WTC11 (cell line): ENCODE measurements around the gene GNS. TPM values are rescaled to one million over a fixed set of nuclear protein-coding genes. Genes with fewer than 3 reads are reported as not detected.

Experiments
- ATAC-seq: fragments of 200-7000 bp; cut with Tn5 transposase; 2 replicates; pipeline ENCODE4 v1.10.0; 2021; ENCODE audit warnings: mild to moderate bottlenecking, moderate library complexity
- CTCF ChIA-PET: fragments of 300-600 bp; sonication (Branson Sonifier 250); formaldehyde crosslinking; loops from one replicate; lab custom pipeline; 2021; ENCODE audit warnings: antibody characterized with exemption; lab: Charles Lee
- POLR2A ChIA-PET: fragments of 350-600 bp; sonication (Branson Sonifier 250); formaldehyde crosslinking; loops from one replicate; lab custom pipeline; 2021; ENCODE audit warnings: antibody characterized with exemption; lab: Charles Lee
- DNase-seq: peaks from one replicate; pipeline ENCODE4 v3.0.0; 2021; ENCODE audit warnings: low spot score
- H3K27ac Mint-ChIP-seq: 2 replicates; pipeline ENCODE4 v1.8.0; 2021; ENCODE audit warnings: mixed read lengths
- H3K27me3 Mint-ChIP-seq: 2 replicates; pipeline ENCODE4 v1.8.0; 2021; ENCODE audit warnings: low read depth, mild to moderate bottlenecking, moderate library complexity, mixed read lengths
- H3K36me3 Mint-ChIP-seq: 2 replicates; pipeline ENCODE4 v1.8.0; 2021; ENCODE audit warnings: mixed read lengths
- H3K4me1 Mint-ChIP-seq: 2 replicates; pipeline ENCODE4 v1.8.0; 2022; ENCODE audit warnings: mixed read lengths
- H3K4me3 Mint-ChIP-seq: 2 replicates; pipeline ENCODE4 v1.8.0; 2021; ENCODE audit warnings: mild to moderate bottlenecking, moderate library complexity, mixed read lengths
- H3K9me3 Mint-ChIP-seq: 2 replicates; pipeline ENCODE4 v1.8.0; 2021; ENCODE audit warnings: mixed read lengths
- CBFB ChIP-seq: sonication (generic); formaldehyde crosslinking; IDR thresholded peaks from 2 replicates; pipeline ENCODE4 v1.8.1; 2022; ENCODE audit warnings: mild to moderate bottlenecking, low read depth, missing genetic modification reagents
- GRHL2 ChIP-seq: fragments of 250-450 bp; sonication (Bioruptor Pico); IDR thresholded peaks from 2 replicates; pipeline ENCODE4 v1.8.0; 2022; ENCODE audit warnings: mild to moderate bottlenecking, moderate library complexity; ENCODE audit not compliant: insufficient replicate concordance, severe bottlenecking
- IRF2 ChIP-seq: sonication (generic); formaldehyde crosslinking; IDR thresholded peaks from 2 replicates; pipeline ENCODE4 v1.8.0; 2022; ENCODE audit warnings: low read depth, missing genetic modification reagents, borderline replicate concordance
- JAZF1 ChIP-seq: fragments of 250-450 bp; sonication (Bioruptor Pico); IDR thresholded peaks from 2 replicates; pipeline ENCODE4 v1.9.0; 2021; ENCODE audit warnings: moderate library complexity, mild to moderate bottlenecking, inconsistent platforms
- MXD4 ChIP-seq: fragments of 250-450 bp; sonication (Bioruptor Pico); IDR thresholded peaks from 2 replicates; pipeline ENCODE4 v1.8.0; 2021; ENCODE audit warnings: mild to moderate bottlenecking, moderate library complexity, borderline replicate concordance
- MYBL2 ChIP-seq: sonication (generic); formaldehyde crosslinking; IDR thresholded peaks from 2 replicates; pipeline ENCODE4 v1.8.1; 2023; ENCODE audit warnings: mild to moderate bottlenecking, moderate library complexity, missing genetic modification reagents
- NFATC4 ChIP-seq: fragments of 250-450 bp; sonication (Bioruptor Pico); IDR thresholded peaks from 2 replicates; pipeline ENCODE4 v1.9.0; 2021; ENCODE audit warnings: mild to moderate bottlenecking
- OVOL2 ChIP-seq: fragments of 250-450 bp; sonication (Bioruptor Pico); IDR thresholded peaks from 2 replicates; pipeline ENCODE4 v1.9.0; 2021; ENCODE audit warnings: mild to moderate bottlenecking, borderline replicate concordance
- PRRX2 ChIP-seq: fragments of 250-450 bp; sonication (Bioruptor Pico); IDR thresholded peaks from 2 replicates; pipeline ENCODE4 v1.8.0; 2021; ENCODE audit warnings: mild to moderate bottlenecking
- SMAD3 ChIP-seq: sonication (generic); formaldehyde crosslinking; IDR thresholded peaks from 2 replicates; pipeline ENCODE4 v1.8.0; 2022; ENCODE audit warnings: missing genetic modification reagents, mild to moderate bottlenecking, borderline replicate concordance
- TCF7 ChIP-seq: sonication (generic); formaldehyde crosslinking; IDR thresholded peaks from 2 replicates; pipeline ENCODE4 v1.8.0; 2022; ENCODE audit warnings: mild to moderate bottlenecking, low read depth, missing genetic modification reagents, moderate library complexity
- ZBTB21 ChIP-seq: sonication (generic); formaldehyde crosslinking; IDR thresholded peaks from 2 replicates; pipeline ENCODE4 v1.8.1; 2023; ENCODE audit warnings: mild to moderate bottlenecking, missing genetic modification reagents, borderline replicate concordance
- ZNF671 ChIP-seq: fragments of 250-450 bp; sonication (Bioruptor Pico); IDR thresholded peaks from 2 replicates; pipeline ENCODE4 v1.8.0; 2021; ENCODE audit warnings: mild to moderate bottlenecking
- total RNA-seq: library from RNA; stranded (reverse); gene quantifications from 3 replicates; pipeline ENCODE4 v1.2.3, GENCODE V29; 2021
- TF ChIP-seq, protein P1 (sequence below): sonication (generic); formaldehyde crosslinking; IDR thresholded peaks from 2 replicates; pipeline ENCODE4 v1.8.1; 2023; ENCODE audit warnings: mild to moderate bottlenecking, missing genetic modification reagents
- TF ChIP-seq, protein P2 (sequence below): sonication (generic); formaldehyde crosslinking; IDR thresholded peaks from 2 replicates; pipeline ENCODE4 v1.8.1; 2023; ENCODE audit warnings: mild to moderate bottlenecking, missing genetic modification reagents
- TF ChIP-seq, protein P3 (sequence below): sonication (generic); formaldehyde crosslinking; conservative IDR thresholded peaks from 2 replicates; pipeline ENCODE4 v1.8.1; 2023; ENCODE audit warnings: mild to moderate bottlenecking, low read depth, missing genetic modification reagents, moderate library complexity
- TF ChIP-seq, protein P4 (sequence below): sonication (generic); formaldehyde crosslinking; IDR thresholded peaks from 2 replicates; pipeline ENCODE4 v1.8.1; 2022; ENCODE audit warnings: low read depth, mild to moderate bottlenecking, moderate library complexity, missing genetic modification reagents, borderline replicate concordance
- TF ChIP-seq, protein P5 (sequence below): sonication (generic); formaldehyde crosslinking; IDR thresholded peaks from 2 replicates; pipeline ENCODE4 v1.8.0; 2023; ENCODE audit warnings: missing genetic modification reagents
- TF ChIP-seq, protein P6 (sequence below): sonication (generic); formaldehyde crosslinking; IDR thresholded peaks from 2 replicates; pipeline ENCODE4 v1.8.1; 2022; ENCODE audit warnings: low read depth, missing genetic modification reagents, borderline replicate concordance
- TF ChIP-seq, protein P7 (sequence below): sonication (generic); formaldehyde crosslinking; IDR thresholded peaks from 2 replicates; pipeline ENCODE4 v1.8.1; 2022; ENCODE audit warnings: mild to moderate bottlenecking, missing genetic modification reagents, moderate library complexity, borderline replicate concordance
- TF ChIP-seq, protein P8 (sequence below): fragments of 250-450 bp; sonication (Bioruptor Pico); IDR thresholded peaks from 2 replicates; pipeline ENCODE4 v1.8.0; 2021; ENCODE audit warnings: mild to moderate bottlenecking

The GNS gene
- total RNA-seq, 1 experiment from 2014 or later = 24.7 TPM

DNA sequence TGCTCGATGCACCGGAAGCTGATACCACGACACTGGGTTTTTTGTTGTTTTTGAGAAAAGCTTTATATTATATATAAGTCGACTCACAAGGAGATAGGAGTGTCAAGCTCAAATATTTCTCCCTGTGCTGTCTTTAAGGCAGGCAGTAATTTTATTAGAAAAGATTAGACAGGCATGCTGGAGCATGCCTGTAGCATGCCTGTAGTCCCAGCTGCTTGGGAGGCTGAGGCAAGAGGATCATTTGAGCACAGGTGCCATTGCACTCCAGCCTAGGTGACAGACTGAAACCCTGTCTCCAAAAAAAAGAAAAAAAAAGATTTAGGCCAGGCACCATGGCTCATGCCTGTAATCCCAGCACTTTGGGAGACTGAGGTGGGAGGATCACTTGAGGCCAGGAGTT, 51.8 kb downstream of the GNS start (continued):
- TF ChIP-seq, protein P1, sequence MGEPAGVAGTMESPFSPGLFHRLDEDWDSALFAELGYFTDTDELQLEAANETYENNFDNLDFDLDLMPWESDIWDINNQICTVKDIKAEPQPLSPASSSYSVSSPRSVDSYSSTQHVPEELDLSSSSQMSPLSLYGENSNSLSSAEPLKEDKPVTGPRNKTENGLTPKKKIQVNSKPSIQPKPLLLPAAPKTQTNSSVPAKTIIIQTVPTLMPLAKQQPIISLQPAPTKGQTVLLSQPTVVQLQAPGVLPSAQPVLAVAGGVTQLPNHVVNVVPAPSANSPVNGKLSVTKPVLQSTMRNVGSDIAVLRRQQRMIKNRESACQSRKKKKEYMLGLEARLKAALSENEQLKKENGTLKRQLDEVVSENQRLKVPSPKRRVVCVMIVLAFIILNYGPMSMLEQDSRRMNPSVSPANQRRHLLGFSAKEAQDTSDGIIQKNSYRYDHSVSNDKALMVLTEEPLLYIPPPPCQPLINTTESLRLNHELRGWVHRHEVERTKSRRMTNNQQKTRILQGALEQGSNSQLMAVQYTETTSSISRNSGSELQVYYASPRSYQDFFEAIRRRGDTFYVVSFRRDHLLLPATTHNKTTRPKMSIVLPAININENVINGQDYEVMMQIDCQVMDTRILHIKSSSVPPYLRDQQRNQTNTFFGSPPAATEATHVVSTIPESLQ (CRISPR knock-in tag) = no peak
- TF ChIP-seq PRRX2 (CRISPR knock-in tag) = no peak
- TF ChIP-seq JAZF1 = no peak
- TF ChIP-seq ZNF671 (CRISPR knock-in tag) = no peak
- TF ChIP-seq, protein P2, sequence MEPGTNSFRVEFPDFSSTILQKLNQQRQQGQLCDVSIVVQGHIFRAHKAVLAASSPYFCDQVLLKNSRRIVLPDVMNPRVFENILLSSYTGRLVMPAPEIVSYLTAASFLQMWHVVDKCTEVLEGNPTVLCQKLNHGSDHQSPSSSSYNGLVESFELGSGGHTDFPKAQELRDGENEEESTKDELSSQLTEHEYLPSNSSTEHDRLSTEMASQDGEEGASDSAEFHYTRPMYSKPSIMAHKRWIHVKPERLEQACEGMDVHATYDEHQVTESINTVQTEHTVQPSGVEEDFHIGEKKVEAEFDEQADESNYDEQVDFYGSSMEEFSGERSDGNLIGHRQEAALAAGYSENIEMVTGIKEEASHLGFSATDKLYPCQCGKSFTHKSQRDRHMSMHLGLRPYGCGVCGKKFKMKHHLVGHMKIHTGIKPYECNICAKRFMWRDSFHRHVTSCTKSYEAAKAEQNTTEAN = no peak
- TF ChIP-seq SMAD3 (CRISPR knock-in tag) = no peak

DNA sequence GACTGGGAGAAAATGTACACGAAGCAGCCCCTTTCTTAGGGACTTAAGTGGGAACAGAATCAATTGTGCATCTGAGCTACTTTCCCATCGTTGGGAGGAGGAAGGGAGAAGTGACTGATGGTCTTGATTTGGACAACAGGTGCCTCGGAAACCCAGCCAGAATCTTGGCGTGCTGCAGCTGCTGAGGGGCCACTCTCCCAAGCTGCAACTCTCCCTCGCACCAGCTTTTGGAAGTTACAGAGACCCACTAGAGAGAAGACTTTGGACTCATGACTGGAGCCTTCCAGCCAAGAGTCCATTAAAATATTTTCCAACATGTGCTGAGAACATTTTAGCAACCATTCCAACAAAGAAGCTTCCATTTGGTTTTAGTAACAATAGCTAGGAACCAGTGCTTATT, 52.3 kb downstream of the GNS start:
- Mint-ChIP-seq H3K27me3 (no peaks in the 10 kb centered on the region; the same call in 1 of the 2 replicates), H3K4me1 (no peaks in the 10 kb centered on the region), H3K36me3 (no peaks in the 10 kb centered on the region), H3K27ac (no peak overlapping the region), H3K4me3 (no peak overlapping the region), H3K9me3 (peaks cover 9% of the 10 kb centered on the region; the same call in 1 of the 2 replicates)
- TF ChIP-seq GRHL2 (CRISPR knock-in tag) = no peak
- DNase-seq = no peak
- ChIA-PET POLR2A (no interaction called here), CTCF (interaction anchor here (0.6 to 2.8 kb wide), 3 partner anchors 9 to 157 kb away, joined by 4 to 14 read pairs (median 8); no protein-coding TSS in a partner anchor)
- no peak for ATAC-seq

DNA sequence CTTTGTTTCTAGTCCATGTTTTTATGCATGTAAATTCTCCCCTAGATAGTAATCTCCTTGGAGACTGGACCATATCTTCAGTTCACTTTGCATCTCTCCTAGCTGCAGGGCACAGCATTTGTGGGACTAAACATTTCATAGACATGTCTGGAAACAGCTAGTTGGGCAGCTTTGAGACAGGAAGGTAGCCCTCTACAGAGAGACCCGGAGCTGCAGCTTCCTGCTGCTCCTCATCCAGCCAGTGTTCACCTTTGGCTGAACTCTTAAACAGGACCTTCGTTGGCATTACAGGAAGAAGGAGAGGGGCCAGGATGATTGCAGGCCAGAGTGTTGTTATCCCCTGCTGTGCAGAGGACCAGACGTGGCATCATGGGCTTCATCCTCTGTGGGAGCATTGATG, 52.9 kb downstream of the GNS start:
- no peak overlapping the region for H3K27ac Mint-ChIP-seq
- ATAC-seq = no peak
- no peak for DNase-seq
- peaks cover 9% of the 10 kb centered on the region; the same call in 1 of the 2 replicates for H3K9me3 Mint-ChIP-seq
- no peaks in the 10 kb centered on the region for H3K36me3 Mint-ChIP-seq
- H3K27me3 Mint-ChIP-seq = no peaks in the 10 kb centered on the region; the same call in 1 of the 2 replicates
- H3K4me1 Mint-ChIP-seq = no peaks in the 10 kb centered on the region
- no peak overlapping the region for H3K4me3 Mint-ChIP-seq
- ChIA-PET POLR2A (no interaction called here), CTCF (interaction anchor here (0.6 to 2.8 kb wide), 3 partner anchors 8 to 157 kb away, joined by 4 to 14 read pairs (median 8); no protein-coding TSS in a partner anchor)
- no peak for TF ChIP-seq MYBL2 (CRISPR knock-in tag)
- no peak for TF ChIP-seq IRF2 (CRISPR knock-in tag)
- TF ChIP-seq, protein P3, sequence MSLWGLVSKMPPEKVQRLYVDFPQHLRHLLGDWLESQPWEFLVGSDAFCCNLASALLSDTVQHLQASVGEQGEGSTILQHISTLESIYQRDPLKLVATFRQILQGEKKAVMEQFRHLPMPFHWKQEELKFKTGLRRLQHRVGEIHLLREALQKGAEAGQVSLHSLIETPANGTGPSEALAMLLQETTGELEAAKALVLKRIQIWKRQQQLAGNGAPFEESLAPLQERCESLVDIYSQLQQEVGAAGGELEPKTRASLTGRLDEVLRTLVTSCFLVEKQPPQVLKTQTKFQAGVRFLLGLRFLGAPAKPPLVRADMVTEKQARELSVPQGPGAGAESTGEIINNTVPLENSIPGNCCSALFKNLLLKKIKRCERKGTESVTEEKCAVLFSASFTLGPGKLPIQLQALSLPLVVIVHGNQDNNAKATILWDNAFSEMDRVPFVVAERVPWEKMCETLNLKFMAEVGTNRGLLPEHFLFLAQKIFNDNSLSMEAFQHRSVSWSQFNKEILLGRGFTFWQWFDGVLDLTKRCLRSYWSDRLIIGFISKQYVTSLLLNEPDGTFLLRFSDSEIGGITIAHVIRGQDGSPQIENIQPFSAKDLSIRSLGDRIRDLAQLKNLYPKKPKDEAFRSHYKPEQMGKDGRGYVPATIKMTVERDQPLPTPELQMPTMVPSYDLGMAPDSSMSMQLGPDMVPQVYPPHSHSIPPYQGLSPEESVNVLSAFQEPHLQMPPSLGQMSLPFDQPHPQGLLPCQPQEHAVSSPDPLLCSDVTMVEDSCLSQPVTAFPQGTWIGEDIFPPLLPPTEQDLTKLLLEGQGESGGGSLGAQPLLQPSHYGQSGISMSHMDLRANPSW (CRISPR knock-in tag) = no peak
- TF ChIP-seq, protein P4, sequence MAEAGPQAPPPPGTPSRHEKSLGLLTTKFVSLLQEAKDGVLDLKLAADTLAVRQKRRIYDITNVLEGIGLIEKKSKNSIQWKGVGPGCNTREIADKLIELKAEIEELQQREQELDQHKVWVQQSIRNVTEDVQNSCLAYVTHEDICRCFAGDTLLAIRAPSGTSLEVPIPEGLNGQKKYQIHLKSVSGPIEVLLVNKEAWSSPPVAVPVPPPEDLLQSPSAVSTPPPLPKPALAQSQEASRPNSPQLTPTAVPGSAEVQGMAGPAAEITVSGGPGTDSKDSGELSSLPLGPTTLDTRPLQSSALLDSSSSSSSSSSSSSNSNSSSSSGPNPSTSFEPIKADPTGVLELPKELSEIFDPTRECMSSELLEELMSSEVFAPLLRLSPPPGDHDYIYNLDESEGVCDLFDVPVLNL (CRISPR knock-in tag) = no peak
- TF ChIP-seq, protein P5, sequence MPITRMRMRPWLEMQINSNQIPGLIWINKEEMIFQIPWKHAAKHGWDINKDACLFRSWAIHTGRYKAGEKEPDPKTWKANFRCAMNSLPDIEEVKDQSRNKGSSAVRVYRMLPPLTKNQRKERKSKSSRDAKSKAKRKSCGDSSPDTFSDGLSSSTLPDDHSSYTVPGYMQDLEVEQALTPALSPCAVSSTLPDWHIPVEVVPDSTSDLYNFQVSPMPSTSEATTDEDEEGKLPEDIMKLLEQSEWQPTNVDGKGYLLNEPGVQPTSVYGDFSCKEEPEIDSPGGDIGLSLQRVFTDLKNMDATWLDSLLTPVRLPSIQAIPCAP = no peak
- TF ChIP-seq PRRX2 (CRISPR knock-in tag) = no peak
- TF ChIP-seq CBFB (CRISPR knock-in tag) = no peak
- no peak for TF ChIP-seq TCF7 (CRISPR knock-in tag)
- TF ChIP-seq OVOL2 (CRISPR knock-in tag) = no peak
- TF ChIP-seq, protein P6, sequence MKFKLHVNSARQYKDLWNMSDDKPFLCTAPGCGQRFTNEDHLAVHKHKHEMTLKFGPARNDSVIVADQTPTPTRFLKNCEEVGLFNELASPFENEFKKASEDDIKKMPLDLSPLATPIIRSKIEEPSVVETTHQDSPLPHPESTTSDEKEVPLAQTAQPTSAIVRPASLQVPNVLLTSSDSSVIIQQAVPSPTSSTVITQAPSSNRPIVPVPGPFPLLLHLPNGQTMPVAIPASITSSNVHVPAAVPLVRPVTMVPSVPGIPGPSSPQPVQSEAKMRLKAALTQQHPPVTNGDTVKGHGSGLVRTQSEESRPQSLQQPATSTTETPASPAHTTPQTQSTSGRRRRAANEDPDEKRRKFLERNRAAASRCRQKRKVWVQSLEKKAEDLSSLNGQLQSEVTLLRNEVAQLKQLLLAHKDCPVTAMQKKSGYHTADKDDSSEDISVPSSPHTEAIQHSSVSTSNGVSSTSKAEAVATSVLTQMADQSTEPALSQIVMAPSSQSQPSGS = no peak
- TF ChIP-seq MXD4 (CRISPR knock-in tag) = no peak
- TF ChIP-seq NFATC4 (CRISPR knock-in tag) = no peak
- TF ChIP-seq, protein P7, sequence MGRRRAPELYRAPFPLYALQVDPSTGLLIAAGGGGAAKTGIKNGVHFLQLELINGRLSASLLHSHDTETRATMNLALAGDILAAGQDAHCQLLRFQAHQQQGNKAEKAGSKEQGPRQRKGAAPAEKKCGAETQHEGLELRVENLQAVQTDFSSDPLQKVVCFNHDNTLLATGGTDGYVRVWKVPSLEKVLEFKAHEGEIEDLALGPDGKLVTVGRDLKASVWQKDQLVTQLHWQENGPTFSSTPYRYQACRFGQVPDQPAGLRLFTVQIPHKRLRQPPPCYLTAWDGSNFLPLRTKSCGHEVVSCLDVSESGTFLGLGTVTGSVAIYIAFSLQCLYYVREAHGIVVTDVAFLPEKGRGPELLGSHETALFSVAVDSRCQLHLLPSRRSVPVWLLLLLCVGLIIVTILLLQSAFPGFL (CRISPR knock-in tag) = no peak
- no peak for TF ChIP-seq ZBTB21 (CRISPR knock-in tag)
- TF ChIP-seq, protein P8, sequence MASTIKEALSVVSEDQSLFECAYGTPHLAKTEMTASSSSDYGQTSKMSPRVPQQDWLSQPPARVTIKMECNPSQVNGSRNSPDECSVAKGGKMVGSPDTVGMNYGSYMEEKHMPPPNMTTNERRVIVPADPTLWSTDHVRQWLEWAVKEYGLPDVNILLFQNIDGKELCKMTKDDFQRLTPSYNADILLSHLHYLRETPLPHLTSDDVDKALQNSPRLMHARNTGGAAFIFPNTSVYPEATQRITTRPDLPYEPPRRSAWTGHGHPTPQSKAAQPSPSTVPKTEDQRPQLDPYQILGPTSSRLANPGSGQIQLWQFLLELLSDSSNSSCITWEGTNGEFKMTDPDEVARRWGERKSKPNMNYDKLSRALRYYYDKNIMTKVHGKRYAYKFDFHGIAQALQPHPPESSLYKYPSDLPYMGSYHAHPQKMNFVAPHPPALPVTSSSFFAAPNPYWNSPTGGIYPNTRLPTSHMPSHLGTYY (CRISPR knock-in tag) = no peak
